ENCODE measurements around the gene RBPMS2. TPM values are rescaled to one million over a fixed set of nuclear protein-coding genes. Genes with fewer than 3 reads are reported as not detected.

Gene RBPMS2
- total RNA-seq, 4 donors from 2014 or later: 1.5 to 58.4 (median 6.4) TPM

MicroRNA genes within 50 kb of the gene (microRNA counts, 767-probe panel; counts per million panel counts)
- microRNA hsa-miR-1272: 0 counts per million in 2 donors

Small RNA genes lying within 50 kb of the gene (microRNA-seq; reads per million reads assigned to microRNA genes)
- gene MIR1272 (ENCODE audit: borderline microRNAs expressed, borderline replicate concordance): not detected

Small RNA genes lying within 50 kb of the gene (small RNA-seq; reads per million reads assigned to genes)
- not detected for gene AC100830.2
- gene MIR1272: not detected

Other genes starting within 250 kb of the RBPMS2 start
- gene PIF1, start 50.1 kb upstream of the RBPMS2 start, total RNA-seq: 1 to 10 TPM in 1 of 4 donors, under 1 TPM in 2, not detected in 1; 0.24 to 5.5 (median 0.29) TPM
- 10 to 100 TPM; 10.3 to 46.2 (median 23.0) TPM for gene PLEKHO2, start 66.3 kb upstream of the RBPMS2 start, total RNA-seq
- gene ANKDD1A, start 136.3 kb upstream of the RBPMS2 start, total RNA-seq: 10 to 100 TPM in 3 of 4 donors, under 1 TPM in 1; 0.59 to 36.2 (median 17.7) TPM
- gene SPG21, start 214.3 kb upstream of the RBPMS2 start, total RNA-seq: 100 to 1,000 TPM in 1 of 4 donors, 10 to 100 TPM in 3; 22.8 to 130 (median 80.7) TPM

All from uterus (tissue), 4 donors.